SK-N-SH (cell line): ENCODE results near the gene STK38.

Experiments
- CTCF ChIP-seq: fragments of 200-600 bp; sonication (generic); IDR thresholded peaks from 2 replicates; pipeline ENCODE4 v1.6.1; 2017; ENCODE audit warnings: antibody characterized with exemption, mild to moderate bottlenecking, moderate library complexity
- EZH2phosphoT487 ChIP-seq: fragments of 200-600 bp; sonication (generic); IDR thresholded peaks from 2 replicates; pipeline ENCODE4 v1.6.1; 2017; ENCODE audit warnings: low read depth, mixed run types, mild to moderate bottlenecking, antibody characterized with exemption, moderate library complexity, borderline replicate concordance
- GABPA ChIP-seq: IDR thresholded peaks from 2 replicates; pipeline ENCODE4 v1.4.0; 2012; ENCODE audit warnings: low read depth, mild to moderate bottlenecking
- GATA2 ChIP-seq: sonication (generic); formaldehyde crosslinking; IDR thresholded peaks from 2 replicates; pipeline ENCODE4 v1.5.0; 2020; ENCODE audit warnings: mild to moderate bottlenecking, missing genetic modification reagents
- MXI1 ChIP-seq: IDR thresholded peaks from 2 replicates; pipeline ENCODE4 v1.6.1; 2012; ENCODE audit warnings: mild to moderate bottlenecking, low read depth, low read length, improper control_type of control experiment
- POLR2AphosphoS5 ChIP-seq: IDR thresholded peaks from 2 replicates; pipeline ENCODE4 v1.6.1; 2012; ENCODE audit warnings: low read depth, low read length
- TEAD4 ChIP-seq: IDR thresholded peaks from 2 replicates; pipeline ENCODE4 v1.4.0; 2012; ENCODE audit warnings: mild to moderate bottlenecking, borderline replicate concordance; ENCODE audit not compliant: insufficient read depth

GRCh38 chr6:36493319-36493718 is 54.0 kb downstream of the STK38 start:
- TF ChIP-seq MXI1 (no peak), GABPA (no peak), EZH2phosphoT487 (no peak), CTCF (no peak), TEAD4 (no peak), POLR2AphosphoS5 (no peak), GATA2 (no peak)
